Stomach smooth muscle (tissue), 2 donors: Measurements from ENCODE around the gene AAMDC.

Experiments
- H3K27ac ChIP-seq: one replicate; pipeline ENCODE4 v1.7.0; 2013; ENCODE audit warnings: mild to moderate bottlenecking, low read length, inconsistent platforms
- H3K27me3 ChIP-seq, 2 donors: one replicate each; pipeline ENCODE4 v1.7.0; 2013; ENCODE audit warnings: low read length in 2 of 2; ENCODE audit not compliant: insufficient read depth in 2 of 2, control insufficient read depth in 1 of 2
- H3K36me3 ChIP-seq, 2 donors: one replicate each; pipeline ENCODE4 v1.7.0; 2013; ENCODE audit warnings: low read length in 2 of 2; ENCODE audit not compliant: control insufficient read depth in 2 of 2, insufficient read depth in 2 of 2
- H3K4me1 ChIP-seq: one replicate; pipeline ENCODE4 v1.7.0; 2013; ENCODE audit warnings: low read length; ENCODE audit not compliant: control insufficient read depth, insufficient read depth
- H3K4me3 ChIP-seq, 2 donors: one replicate each; pipeline ENCODE4 v1.7.0; 2013; ENCODE audit warnings: low read length in 2 of 2
- H3K9ac ChIP-seq, 2 donors: one replicate each; pipeline ENCODE4 v1.7.0; 2013; ENCODE audit warnings: low read length in 2 of 2, mild to moderate bottlenecking in 1 of 2
- H3K9me3 ChIP-seq, 2 donors: one replicate each; pipeline ENCODE4 v1.7.0; 2013; ENCODE audit warnings: low read length in 2 of 2; ENCODE audit not compliant: control insufficient read depth in 2 of 2
- donor health status: healthy.
- donor health status: Pancreatic carcinoma.

AAMDC gene

GRCh38 chr11:77820565-77821348 lies at the start of gene AAMDC, which contains the start of gene RSF1:
AAMDC (plus strand) TSS chr11:77821144; CDS start chr11:77842497, 21,353 bp downstream.
RSF1 (minus strand) TSS chr11:77820722; CDS start chr11:77820714, 8 bp downstream.
- Histone ChIP-seq H3K9ac (peak within 1 kb of the TSS; percentile 84 to 93), H3K9me3 (no peaks in the 10 kb centered on the region), H3K4me1 (peaks cover 17% of the 10 kb centered on the region), H3K4me3 (peak within 1 kb of the TSS; percentile 84 to 96), H3K27ac (peak within 1 kb of the TSS; percentile 85), H3K36me3 (no peaks in the 10 kb centered on the region), H3K27me3 (no peaks in the 10 kb centered on the region)

- Histone ChIP-seq H3K36me3 (no peaks in the 10 kb centered on the region), H3K4me1 (no peaks in the 10 kb centered on the region), H3K4me3 (no peak overlapping the region), H3K9ac (no peak overlapping the region), H3K27ac (no peak overlapping the region), H3K27me3 (no peaks in the 10 kb centered on the region), H3K9me3 (no peaks in the 10 kb centered on the region)
Observed at GRCh38 chr11:77775936-77776335, 45.0 kb upstream of the AAMDC start.

GRCh38 chr11:77776455-77776854 lies 44.5 kb upstream of the AAMDC start:
- no peaks in the 10 kb centered on the region for H3K4me1 ChIP-seq
- no peaks in the 10 kb centered on the region for H3K36me3 ChIP-seq
- H3K4me3 ChIP-seq, result no peak overlapping the region
- H3K9me3 ChIP-seq, result no peaks in the 10 kb centered on the region
- H3K9ac ChIP-seq, result no peak overlapping the region
- H3K27ac ChIP-seq, result no peak overlapping the region
- H3K27me3 ChIP-seq, result no peaks in the 10 kb centered on the region

GRCh38 chr11:77778118-77778517 lies 42.8 kb upstream of the AAMDC start:
- Histone ChIP-seq H3K4me1 (no peaks in the 10 kb centered on the region), H3K27me3 (no peaks in the 10 kb centered on the region), H3K9ac (no peak overlapping the region), H3K27ac (no peak overlapping the region), H3K4me3 (no peak overlapping the region), H3K9me3 (no peaks in the 10 kb centered on the region), H3K36me3 (no peaks in the 10 kb centered on the region)

GRCh38 chr11:77778549-77778948 lies 42.4 kb upstream of the AAMDC start:
- Histone ChIP-seq H3K27ac (no peak overlapping the region), H3K4me1 (no peaks in the 10 kb centered on the region), H3K4me3 (no peak overlapping the region), H3K9ac (no peak overlapping the region), H3K9me3 (no peaks in the 10 kb centered on the region), H3K27me3 (no peaks in the 10 kb centered on the region), H3K36me3 (no peaks in the 10 kb centered on the region)

GRCh38 chr11:77779935-77780334 lies 41.0 kb upstream of the AAMDC start:
- H3K9ac ChIP-seq, result no peak overlapping the region
- no peak overlapping the region for H3K4me3 ChIP-seq
- no peak overlapping the region for H3K27ac ChIP-seq
- no peaks in the 10 kb centered on the region for H3K27me3 ChIP-seq
- H3K9me3 ChIP-seq, result no peaks in the 10 kb centered on the region
- no peaks in the 10 kb centered on the region for H3K36me3 ChIP-seq
- no peaks in the 10 kb centered on the region for H3K4me1 ChIP-seq

- Histone ChIP-seq H3K9me3 (no peaks in the 10 kb centered on the region), H3K4me3 (no peak overlapping the region)
Observed at GRCh38 chr11:77783025-77783424, 37.9 kb upstream of the AAMDC start.

DNA sequence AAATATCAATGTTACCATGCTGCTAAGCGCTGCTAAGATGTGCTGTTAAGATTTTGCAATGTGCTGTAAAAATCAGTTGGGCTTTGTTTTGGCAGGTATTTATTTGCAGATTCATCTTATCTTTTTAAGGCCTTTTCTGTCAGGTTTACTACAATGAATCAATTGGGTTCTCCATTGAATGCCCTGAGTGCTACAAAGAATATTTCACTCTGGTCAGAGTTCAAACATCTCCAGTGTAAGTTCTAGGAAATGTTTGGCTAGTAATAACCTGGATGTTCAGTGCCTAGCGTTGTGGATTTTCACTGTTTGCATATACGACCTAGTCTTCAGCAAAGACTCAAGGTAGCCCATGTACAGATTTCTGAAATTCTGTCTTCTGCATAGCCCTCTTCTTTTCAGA lies 36.4 kb upstream of the AAMDC start:
- no peaks in the 10 kb centered on the region for H3K4me1 ChIP-seq
- H3K9me3 ChIP-seq, result no peaks in the 10 kb centered on the region
- no peaks in the 10 kb centered on the region for H3K36me3 ChIP-seq
- H3K27ac ChIP-seq, result no peak overlapping the region
- H3K4me3 ChIP-seq, result no peak overlapping the region
- H3K27me3 ChIP-seq, result no peaks in the 10 kb centered on the region
- no peak overlapping the region for H3K9ac ChIP-seq

More at GRCh38 chr11:77783025-77783424, 37.9 kb upstream of the AAMDC start:
- no peak overlapping the region for H3K9ac ChIP-seq
- H3K27ac ChIP-seq, result no peak overlapping the region
- H3K36me3 ChIP-seq, result no peaks in the 10 kb centered on the region
- H3K27me3 ChIP-seq, result no peaks in the 10 kb centered on the region
- no peaks in the 10 kb centered on the region for H3K4me1 ChIP-seq

DNA sequence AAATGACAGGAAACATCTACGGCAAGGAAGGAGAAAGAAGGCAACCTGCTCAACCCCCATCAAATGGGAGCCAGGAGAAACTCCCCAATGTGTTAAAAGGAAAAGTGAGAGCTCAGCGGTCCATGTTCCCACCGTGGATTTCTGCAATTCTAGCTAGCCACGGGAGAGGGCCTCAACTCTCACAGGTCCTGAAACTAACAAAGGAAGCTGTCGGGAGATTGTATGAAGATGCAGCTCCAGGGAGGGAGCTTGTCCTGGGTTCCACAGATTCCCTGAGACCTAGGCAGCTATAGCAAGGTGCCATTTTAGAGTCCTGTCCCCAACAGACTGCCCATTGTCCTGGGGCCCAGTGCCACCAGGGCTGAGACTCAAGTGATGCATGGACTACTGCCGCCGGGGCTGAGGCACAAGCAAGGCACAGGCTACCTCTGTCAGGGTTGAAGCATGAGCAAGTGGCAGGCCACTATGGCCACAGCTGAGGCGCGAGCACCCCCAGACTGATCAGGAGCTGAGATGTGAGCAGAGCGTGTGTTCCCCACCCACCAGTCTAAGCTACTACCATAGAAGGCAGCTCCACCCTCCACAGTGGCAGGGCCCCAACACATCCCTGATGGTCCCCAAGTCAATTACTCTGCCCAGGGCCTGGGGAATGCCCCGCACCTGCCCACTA lies 31.7 kb upstream of the AAMDC start:
- H3K9ac ChIP-seq, result no peak overlapping the region
- H3K27ac ChIP-seq, result no peak overlapping the region
- no peak overlapping the region for H3K4me3 ChIP-seq
- no peaks in the 10 kb centered on the region for H3K36me3 ChIP-seq
- no peaks in the 10 kb centered on the region for H3K9me3 ChIP-seq
- no peaks in the 10 kb centered on the region for H3K4me1 ChIP-seq
- H3K27me3 ChIP-seq, result no peaks in the 10 kb centered on the region

- no peak overlapping the region for H3K4me3 ChIP-seq
Observed at GRCh38 chr11:77789731-77790476, 31.0 kb upstream of the AAMDC start.

More at GRCh38 chr11:77789731-77790476, 31.0 kb upstream of the AAMDC start:
- Histone ChIP-seq H3K27me3 (no peaks in the 10 kb centered on the region), H3K9ac (no peak overlapping the region), H3K9me3 (no peaks in the 10 kb centered on the region), H3K36me3 (no peaks in the 10 kb centered on the region), H3K27ac (no peak overlapping the region), H3K4me1 (no peaks in the 10 kb centered on the region)
